HFF-Myc (cell line): ENCODE measurements around the gene CCDC8.

ENCODE experiments used
- DNase-seq: peaks from one replicate; pipeline ENCODE4 v3.0.0-alpha.2; 2011; ENCODE audit warnings: low read depth; ENCODE audit errors: extremely low read depth
- H3K4me3 ChIP-seq: replicated peaks from 2 replicates; pipeline ENCODE4 v1.5.1; 2011; ENCODE audit warnings: low read depth, mild to moderate bottlenecking, control low read depth, low read length
- TF ChIP-seq, protein P1 (sequence below): IDR thresholded peaks from 2 replicates; pipeline ENCODE4 v1.5.1; 2012; ENCODE audit warnings: mild to moderate bottlenecking, low read depth, low read length, control low read depth; ENCODE audit errors: missing control alignments

The CCDC8 gene

DNA sequence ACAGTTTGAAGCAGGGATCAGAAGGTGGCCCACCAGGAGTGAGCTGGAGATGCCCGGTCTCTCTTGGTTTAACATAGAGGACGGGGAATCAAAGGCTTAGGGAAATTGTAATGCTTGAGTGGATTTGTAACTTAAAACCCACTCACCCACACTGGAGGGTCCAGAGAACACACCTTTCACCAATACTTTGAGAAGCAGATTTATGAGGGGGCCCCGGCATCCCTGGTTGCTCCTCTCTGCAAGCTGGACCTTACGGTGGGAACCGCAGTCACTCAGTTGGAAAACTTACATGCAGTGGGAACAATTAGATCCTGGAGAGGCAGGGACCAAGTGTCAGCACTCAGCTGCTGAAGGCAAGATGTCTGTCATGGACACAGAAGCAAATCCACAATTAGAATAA is 45.9 kb downstream of the CCDC8 start:
- TF ChIP-seq, protein P1, sequence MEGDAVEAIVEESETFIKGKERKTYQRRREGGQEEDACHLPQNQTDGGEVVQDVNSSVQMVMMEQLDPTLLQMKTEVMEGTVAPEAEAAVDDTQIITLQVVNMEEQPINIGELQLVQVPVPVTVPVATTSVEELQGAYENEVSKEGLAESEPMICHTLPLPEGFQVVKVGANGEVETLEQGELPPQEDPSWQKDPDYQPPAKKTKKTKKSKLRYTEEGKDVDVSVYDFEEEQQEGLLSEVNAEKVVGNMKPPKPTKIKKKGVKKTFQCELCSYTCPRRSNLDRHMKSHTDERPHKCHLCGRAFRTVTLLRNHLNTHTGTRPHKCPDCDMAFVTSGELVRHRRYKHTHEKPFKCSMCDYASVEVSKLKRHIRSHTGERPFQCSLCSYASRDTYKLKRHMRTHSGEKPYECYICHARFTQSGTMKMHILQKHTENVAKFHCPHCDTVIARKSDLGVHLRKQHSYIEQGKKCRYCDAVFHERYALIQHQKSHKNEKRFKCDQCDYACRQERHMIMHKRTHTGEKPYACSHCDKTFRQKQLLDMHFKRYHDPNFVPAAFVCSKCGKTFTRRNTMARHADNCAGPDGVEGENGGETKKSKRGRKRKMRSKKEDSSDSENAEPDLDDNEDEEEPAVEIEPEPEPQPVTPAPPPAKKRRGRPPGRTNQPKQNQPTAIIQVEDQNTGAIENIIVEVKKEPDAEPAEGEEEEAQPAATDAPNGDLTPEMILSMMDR = no peak
- DNase-seq = no peak
- H3K4me3 ChIP-seq = no peak overlapping the region

DNA sequence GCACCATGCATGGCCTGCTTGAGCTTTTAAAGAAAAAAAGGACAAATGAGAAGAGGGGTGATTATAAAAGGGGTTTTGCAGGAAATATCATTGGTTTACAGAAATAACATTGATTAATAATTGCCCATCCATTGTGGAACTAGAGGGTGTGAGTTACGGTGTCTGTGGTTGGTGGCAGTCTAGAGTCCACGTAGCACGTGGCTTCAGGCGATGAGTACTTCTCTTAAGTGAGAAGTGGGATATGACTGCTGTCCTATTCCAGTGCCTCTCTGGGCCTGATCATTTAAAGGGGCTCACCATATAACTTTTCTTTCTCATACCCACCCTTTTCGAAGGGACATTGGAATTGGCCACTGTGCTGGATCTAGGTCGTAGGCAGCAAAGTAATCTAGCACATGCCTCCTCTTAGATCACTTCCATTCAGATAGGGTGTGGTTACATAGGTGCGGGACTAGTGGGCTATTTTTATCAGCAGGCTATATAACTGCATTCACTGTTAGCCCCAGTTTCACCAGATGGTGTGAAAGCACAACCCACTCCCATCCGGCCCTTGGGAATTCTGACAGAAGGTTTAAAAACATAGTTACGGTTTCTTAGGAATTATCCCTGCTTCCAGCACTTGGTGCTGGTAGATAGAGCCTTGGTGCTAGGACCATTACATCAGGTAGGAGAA is 46.6 kb downstream of the CCDC8 start:
- TF ChIP-seq, protein P1 = no peak
- no peak for DNase-seq
- H3K4me3 ChIP-seq = no peak overlapping the region

GRCh38 chr19:46365561-46365960 is 47.8 kb downstream of the CCDC8 start:
- TF ChIP-seq, protein P1 = no peak
- H3K4me3 ChIP-seq = no peak overlapping the region
- DNase-seq = no peak

DNA sequence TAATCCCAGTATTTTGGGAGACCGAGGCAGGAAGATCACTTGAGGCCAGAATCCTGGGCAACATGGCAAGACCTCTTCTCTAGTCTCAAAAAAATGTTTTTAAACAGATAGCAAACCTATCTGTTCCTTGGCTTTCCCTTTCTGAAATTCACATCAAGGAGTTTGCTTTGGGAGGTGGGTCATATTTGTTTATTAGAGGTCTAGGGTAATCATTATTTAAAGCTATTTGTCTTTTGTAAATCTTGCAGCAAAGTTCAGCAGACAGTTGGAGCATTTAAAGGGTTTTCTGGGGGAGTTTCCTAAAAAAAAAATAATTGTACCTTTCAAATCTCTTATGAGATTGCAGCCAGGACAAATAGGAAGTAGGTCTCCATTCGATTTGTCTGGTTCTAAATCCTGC is 49.0 kb downstream of the CCDC8 start:
- DNase-seq = no peak
- no peak overlapping the region for H3K4me3 ChIP-seq
- TF ChIP-seq, protein P1 = no peak

DNA sequence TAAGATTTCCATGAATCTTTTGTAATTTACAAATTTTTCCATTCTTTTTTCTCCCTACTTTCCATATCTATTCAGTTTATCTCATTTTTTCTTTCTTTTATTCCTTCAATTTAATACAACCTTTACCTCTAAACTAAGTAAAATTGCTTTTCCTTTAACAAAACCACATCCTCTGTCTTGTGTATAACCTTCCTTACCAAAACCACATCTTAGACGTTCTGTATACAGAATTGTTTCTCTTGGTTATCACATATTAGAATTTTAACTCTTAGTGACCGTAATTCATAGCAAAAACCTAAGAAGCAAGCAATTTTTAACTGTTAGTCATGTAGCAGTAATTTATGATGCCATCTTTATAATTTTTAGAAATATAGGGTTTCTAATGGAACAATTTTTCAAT is 51.4 kb downstream of the CCDC8 start:
- DNase-seq = no peak
- H3K4me3 ChIP-seq = no peak overlapping the region
- TF ChIP-seq, protein P1 = no peak
